DOHH2 (cell line): ENCODE measurements around the gene MARCO.

Experiments
- H3F3A ChIP-seq: fragments of 200-600 bp; sonication (generic), shearing (Covaris generic); 2 replicates; pipeline ENCODE4 v1.6.0; 2016; ENCODE audit warnings: antibody characterized with exemption, mild to moderate bottlenecking; ENCODE audit not compliant: control insufficient read depth, insufficient read depth
- H3K27ac ChIP-seq: fragments of 200-600 bp; sonication (generic); 2 replicates; pipeline ENCODE4 v1.5.1; 2014; ENCODE audit warnings: low read depth, mild to moderate bottlenecking, low read length, moderate library complexity
- H3K27me3 ChIP-seq: fragments of 200-600 bp; sonication (generic); 2 replicates; pipeline ENCODE4 v1.6.1; 2014; ENCODE audit warnings: mild to moderate bottlenecking, low read length, mixed read lengths; ENCODE audit not compliant: control insufficient read depth
- H3K36me3 ChIP-seq: fragments of 200-600 bp; sonication (generic); 2 replicates; pipeline ENCODE4 v1.6.1; 2014; ENCODE audit warnings: mild to moderate bottlenecking, low read length, moderate library complexity, mixed read lengths; ENCODE audit not compliant: control insufficient read depth
- H3K4me1 ChIP-seq: fragments of 200-600 bp; sonication (generic); 2 replicates; pipeline ENCODE4 v1.6.1; 2014; ENCODE audit warnings: mild to moderate bottlenecking, low read length, mixed read lengths; ENCODE audit not compliant: control insufficient read depth
- H3K4me2 ChIP-seq: fragments of 200-600 bp; sonication (generic); 2 replicates; pipeline ENCODE4 v1.6.0; 2014; ENCODE audit warnings: mild to moderate bottlenecking, low read length, moderate library complexity
- H3K4me3 ChIP-seq: fragments of 200-600 bp; sonication (generic); 2 replicates; pipeline ENCODE4 v1.5.1; 2014; ENCODE audit warnings: mild to moderate bottlenecking, low read length, mixed read lengths
- H3K79me2 ChIP-seq: fragments of 200-600 bp; sonication (generic); 2 replicates; pipeline ENCODE4 v1.6.1; 2014; ENCODE audit warnings: mild to moderate bottlenecking, low read length, mixed read lengths; ENCODE audit not compliant: control insufficient read depth
- H3K9me2 ChIP-seq: fragments of 200-600 bp; sonication (generic); replicated peaks from 2 replicates; pipeline ENCODE4 v1.6.1; 2014; ENCODE audit warnings: mild to moderate bottlenecking, low read length, mixed read lengths; ENCODE audit not compliant: control insufficient read depth
- H3K9me3 ChIP-seq: fragments of 200-600 bp; sonication (generic); 2 replicates; pipeline ENCODE4 v1.6.1; 2014; ENCODE audit warnings: antibody characterized with exemption, low read length, mixed read lengths; ENCODE audit not compliant: control insufficient read depth, insufficient read depth
- H4K20me1 ChIP-seq: fragments of 200-600 bp; sonication (generic); 2 replicates; pipeline ENCODE4 v1.6.0; 2014; ENCODE audit warnings: low read depth, mild to moderate bottlenecking, antibody characterized with exemption, low read length, moderate library complexity; ENCODE audit not compliant: control insufficient read depth, insufficient read depth
- CTCF ChIP-seq: fragments of 200-600 bp; sonication (generic); IDR thresholded peaks from one replicate; pipeline ENCODE4 v1.5.1; 2014; ENCODE audit warnings: antibody characterized with exemption, mild to moderate bottlenecking, low read depth, low read length; ENCODE audit not compliant: poor library complexity, severe bottlenecking
- EZH2phosphoT487 ChIP-seq: fragments of 200-600 bp; sonication (generic); IDR thresholded peaks from 2 replicates; pipeline ENCODE4 v1.6.1; 2017; ENCODE audit warnings: borderline replicate concordance, mild to moderate bottlenecking, antibody characterized with exemption, low read length, moderate library complexity, mixed read lengths

Gene MARCO, protein sequence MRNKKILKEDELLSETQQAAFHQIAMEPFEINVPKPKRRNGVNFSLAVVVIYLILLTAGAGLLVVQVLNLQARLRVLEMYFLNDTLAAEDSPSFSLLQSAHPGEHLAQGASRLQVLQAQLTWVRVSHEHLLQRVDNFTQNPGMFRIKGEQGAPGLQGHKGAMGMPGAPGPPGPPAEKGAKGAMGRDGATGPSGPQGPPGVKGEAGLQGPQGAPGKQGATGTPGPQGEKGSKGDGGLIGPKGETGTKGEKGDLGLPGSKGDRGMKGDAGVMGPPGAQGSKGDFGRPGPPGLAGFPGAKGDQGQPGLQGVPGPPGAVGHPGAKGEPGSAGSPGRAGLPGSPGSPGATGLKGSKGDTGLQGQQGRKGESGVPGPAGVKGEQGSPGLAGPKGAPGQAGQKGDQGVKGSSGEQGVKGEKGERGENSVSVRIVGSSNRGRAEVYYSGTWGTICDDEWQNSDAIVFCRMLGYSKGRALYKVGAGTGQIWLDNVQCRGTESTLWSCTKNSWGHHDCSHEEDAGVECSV

GRCh38 chr2:118942031-118942430 lies at the start of gene MARCO:
TSS of gene MARCO (plus strand) at chr2:118942194. CDS start at chr2:118942301, 107 bp downstream.
- Histone ChIP-seq H3K27me3 (0 out of 2 replicates have a peak, but pooled peaks cover 2% of the 10 kb centered on the region), H3F3A (no peaks in the 10 kb centered on the region), H3K4me2 (no peak within 1 kb of the TSS), H3K27ac (no peak within 1 kb of the TSS), H3K4me3 (no peak within 1 kb of the TSS), H4K20me1 (no peaks in the 10 kb centered on the region), H3K4me1 (no peaks in the 10 kb centered on the region), H3K9me2 (no peaks in the 10 kb centered on the region), H3K36me3 (no peaks in the 10 kb centered on the region), H3K79me2 (no peaks in the 10 kb centered on the region), H3K9me3 (no peaks in the 10 kb centered on the region)
- no peak for TF ChIP-seq EZH2phosphoT487
- TF ChIP-seq CTCF: no peak

DNA sequence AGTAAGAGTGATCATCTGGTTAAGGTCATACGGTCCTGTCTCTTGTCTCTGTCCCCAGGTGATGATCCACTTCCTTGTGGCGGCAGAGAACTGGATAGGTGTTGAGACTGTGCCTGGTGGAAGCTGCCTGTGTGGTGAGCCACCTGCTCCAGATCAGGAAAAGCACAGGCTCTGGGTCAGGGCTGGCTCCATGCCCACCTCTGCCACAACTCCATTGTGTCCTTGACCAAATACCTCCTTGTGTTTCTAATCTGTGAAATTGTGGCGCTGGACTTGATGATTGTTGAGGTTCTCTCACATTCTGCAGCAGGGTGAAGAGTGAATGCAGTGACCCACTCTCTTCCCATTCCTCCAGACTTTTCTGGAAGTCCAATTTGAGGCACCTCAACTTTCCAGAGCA lies 48.9 kb upstream of the MARCO start:
- TF ChIP-seq EZH2phosphoT487 (no peak), CTCF (no peak)
- Histone ChIP-seq H3K9me2 (no peaks in the 10 kb centered on the region), H3K79me2 (no peaks in the 10 kb centered on the region), H3K27ac (no peak overlapping the region), H3K9me3 (no peaks in the 10 kb centered on the region), H3K36me3 (no peaks in the 10 kb centered on the region), H3K27me3 (0 out of 2 replicates have a peak, but pooled peaks cover 2% of the 10 kb centered on the region), H3K4me1 (no peaks in the 10 kb centered on the region), H3F3A (no peaks in the 10 kb centered on the region), H3K4me2 (no peak overlapping the region), H4K20me1 (no peaks in the 10 kb centered on the region), H3K4me3 (no peak overlapping the region)

DNA sequence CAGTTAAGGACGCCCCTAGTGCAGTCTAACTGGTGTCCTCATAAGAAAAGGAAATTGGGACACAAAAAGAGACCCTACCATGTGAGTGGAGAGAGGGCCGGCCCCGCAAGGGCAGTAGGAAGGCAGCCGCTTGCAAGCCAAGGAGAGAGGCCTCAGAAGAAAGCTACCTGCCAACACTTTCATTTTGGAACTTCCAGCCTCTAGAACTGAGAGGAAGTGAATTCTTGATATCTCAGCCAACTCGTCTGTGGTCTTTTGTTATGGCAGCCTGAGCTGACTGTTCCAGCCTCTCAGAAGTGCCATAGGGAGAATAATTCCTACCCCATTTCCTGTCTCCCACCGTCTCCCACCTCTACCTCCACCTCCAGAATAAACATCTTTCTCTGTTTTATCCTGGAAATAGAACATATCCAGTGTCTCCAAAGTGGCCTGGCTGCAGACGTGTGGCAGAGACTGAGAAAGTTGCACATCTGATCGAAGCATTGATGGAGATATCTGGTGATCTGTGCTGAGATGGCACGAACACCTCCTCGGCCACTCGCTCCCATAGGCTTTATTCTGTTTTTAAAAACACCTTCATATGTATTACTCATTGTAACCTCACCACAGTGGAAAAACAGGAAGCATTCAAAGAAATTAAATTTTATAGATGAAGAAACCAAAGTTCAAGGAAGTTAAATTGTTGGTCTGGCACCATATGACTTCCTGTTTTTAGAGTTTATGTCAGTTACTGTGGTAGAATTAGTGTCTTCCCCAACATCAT lies 39.5 kb upstream of the MARCO start:
- Histone ChIP-seq H3K27ac (no peak overlapping the region), H3K27me3 (no peaks in the 10 kb centered on the region), H3F3A (no peaks in the 10 kb centered on the region), H3K79me2 (no peaks in the 10 kb centered on the region), H3K4me2 (no peak overlapping the region), H3K4me1 (no peaks in the 10 kb centered on the region), H3K36me3 (no peaks in the 10 kb centered on the region), H3K9me3 (no peaks in the 10 kb centered on the region), H4K20me1 (no peaks in the 10 kb centered on the region), H3K9me2 (no peaks in the 10 kb centered on the region), H3K4me3 (no peak overlapping the region)
- TF ChIP-seq EZH2phosphoT487: no peak
- TF ChIP-seq CTCF: no peak
